PFSK-1 (cell line): Measurements from ENCODE around the gene VGLL4.

Source experiments
- FOXP2 ChIP-seq: optimal IDR thresholded peaks from 2 replicates; pipeline ENCODE3; 2011; ENCODE audit warnings: borderline replicate concordance, control low read depth, inconsistent platforms; ENCODE audit not compliant: insufficient read depth; ENCODE audit errors: extremely low read length, extremely low read depth
- POLR2AphosphoS5 ChIP-seq: IDR thresholded peaks from 2 replicates; pipeline ENCODE4 v1.6.1; 2012; ENCODE audit warnings: low read depth, mild to moderate bottlenecking, control low read depth, low read length, moderate library complexity
- REST ChIP-seq, 2 experiments: IDR thresholded peaks; 2 replicates each; pipeline versions ENCODE4 v1.6.1 to v1.8.0; 2011 to 2012; ENCODE audit warnings: low read depth in 2 of 2, low read length in 2 of 2, control low read depth in 1 of 2, inconsistent platforms in 1 of 2, mild to moderate bottlenecking in 1 of 2, moderate library complexity in 1 of 2; ENCODE audit not compliant: insufficient read depth in 1 of 2
- SIN3A ChIP-seq: IDR thresholded peaks from 2 replicates; pipeline ENCODE4 v1.6.1; 2012; ENCODE audit warnings: mild to moderate bottlenecking, low read length, moderate library complexity, borderline replicate concordance; ENCODE audit not compliant: insufficient read depth
- TAF1 ChIP-seq: IDR thresholded peaks from 2 replicates; pipeline ENCODE4 v1.6.1; 2012; ENCODE audit warnings: low read length, control low read depth, borderline replicate concordance; ENCODE audit not compliant: insufficient read depth

The VGLL4 gene

DNA sequence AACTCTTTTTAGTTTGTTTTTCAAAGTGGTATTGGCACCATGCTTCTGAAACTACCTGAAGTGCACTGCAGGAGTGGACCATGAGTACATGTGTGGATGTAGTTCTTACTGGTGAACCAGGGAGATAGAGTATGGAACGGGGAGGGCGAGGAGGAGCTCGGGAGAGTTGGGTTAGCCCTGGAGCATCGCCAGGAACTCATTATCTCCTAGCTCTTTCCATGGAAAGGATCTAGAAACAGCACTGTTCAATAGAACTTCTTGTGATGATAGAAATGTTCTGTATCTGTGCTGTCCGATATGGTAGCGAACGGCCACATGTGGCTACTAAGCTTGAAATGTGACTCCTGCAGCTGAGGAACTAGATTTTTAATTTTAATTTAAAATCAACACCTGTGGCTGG, 47.3 kb downstream of the VGLL4 start:
- no peak for TF ChIP-seq POLR2AphosphoS5
- no peak for TF ChIP-seq TAF1
- no peak for TF ChIP-seq FOXP2
- no peak for TF ChIP-seq REST (IDR thresholded peaks at IDR 0.05; ENCODE audit: insufficient read depth in 1 of 2, low read depth in 2 of 2, low read length in 2 of 2)
- no peak for TF ChIP-seq SIN3A

- no peak for TF ChIP-seq POLR2AphosphoS5
- no peak for TF ChIP-seq SIN3A
- no peak for TF ChIP-seq FOXP2
- no peak for TF ChIP-seq TAF1
- no peak for TF ChIP-seq REST (IDR thresholded peaks at IDR 0.05; ENCODE audit: insufficient read depth in 1 of 2, low read depth in 2 of 2, low read length in 2 of 2)
Observed at GRCh38 chr3:11593318-11594034, 50.2 kb downstream of the VGLL4 start.

DNA sequence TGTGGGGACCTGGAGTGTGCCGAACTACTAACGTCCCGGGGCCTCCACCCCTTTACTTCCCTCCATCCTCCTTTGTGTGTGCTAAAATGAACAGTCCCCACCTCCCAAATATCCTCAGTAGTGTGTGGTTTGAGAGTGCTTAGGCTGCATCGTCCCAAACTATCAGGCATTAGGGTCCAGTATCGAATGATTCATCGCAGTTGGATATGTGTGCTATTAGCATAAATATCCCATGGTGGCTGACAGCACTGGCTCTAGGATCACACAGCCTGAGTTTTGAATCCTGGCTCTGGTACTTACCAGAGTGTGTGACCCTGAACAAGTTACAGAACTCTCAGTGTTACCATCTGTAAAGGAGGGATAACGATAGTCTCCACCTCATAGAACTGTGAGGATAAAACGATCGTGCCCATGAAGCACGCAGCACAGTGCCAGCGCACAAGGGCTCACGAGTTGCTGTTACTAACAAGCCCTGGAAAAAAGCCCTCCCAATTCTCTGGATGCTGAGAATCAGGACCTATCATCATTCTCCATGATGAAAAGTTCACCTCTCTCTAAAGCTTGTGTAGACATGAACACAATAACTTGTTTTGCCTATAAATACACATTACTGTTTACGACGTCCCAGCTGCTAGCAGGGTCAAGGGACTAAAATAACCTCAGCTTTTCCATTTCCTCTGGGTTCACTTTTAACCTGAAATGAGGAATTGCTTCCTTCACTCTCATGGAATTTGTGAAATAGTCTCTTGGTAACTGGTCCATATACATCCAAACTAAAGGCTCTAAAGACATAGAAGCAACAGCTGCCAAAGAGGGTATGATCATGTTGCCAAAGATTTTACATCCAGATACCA, 51.0 kb downstream of the VGLL4 start:
- TF ChIP-seq FOXP2 (no peak), REST (IDR thresholded peaks at IDR 0.05; ENCODE audit: insufficient read depth in 1 of 2, low read depth in 2 of 2, low read length in 2 of 2) (no peak), TAF1 (no peak), SIN3A (no peak), POLR2AphosphoS5 (no peak)

GRCh38 chr3:11591391-11592282, 52.1 kb downstream of the VGLL4 start:
- TF ChIP-seq TAF1 (no peak), POLR2AphosphoS5 (no peak), SIN3A (no peak)

DNA sequence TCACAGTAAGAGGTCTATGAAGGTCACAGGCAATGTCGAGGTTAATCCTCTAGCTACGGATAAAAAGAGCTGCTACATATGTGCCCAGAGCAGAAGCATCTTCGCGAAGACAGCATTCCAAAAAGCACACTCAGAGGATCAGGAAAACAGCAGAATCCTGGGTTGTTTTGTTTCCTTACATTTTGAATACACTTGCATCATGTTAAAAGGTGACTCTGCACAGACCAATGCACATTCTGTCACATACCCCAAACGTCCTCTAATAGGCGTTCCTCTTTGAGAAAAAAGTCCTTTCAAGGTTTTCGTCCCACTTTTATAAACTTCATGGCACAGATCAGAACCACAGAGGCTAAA, 52.7 kb downstream of the VGLL4 start:
- TF ChIP-seq TAF1: no peak
